GM18873 (cell line): ENCODE results near the gene RAPGEF6.
"Not testable (repeated sequence)": the region's sequence is repeated elsewhere in the genome, so short reads cannot be mapped to it uniquely, and the experiment has no call there.

Source experiments
- ATAC-seq: cut with Tn5 transposase; IDR thresholded peaks from one replicate; pipeline ENCODE4 v1.9.1; 2021; ENCODE audit warnings: mild to moderate bottlenecking, moderate library complexity, moderate number of reproducible peaks; ENCODE audit not compliant: unreplicated experiment, low FRiP score

The RAPGEF6 gene

GRCh38 chr5:131515348-131515747 is 119.7 kb downstream of the RAPGEF6 start:
- ATAC-seq = no peak

GRCh38 chr5:131514316-131515283 is 120.4 kb downstream of the RAPGEF6 start:
- no peak for ATAC-seq

GRCh38 chr5:131513780-131514179 is 121.2 kb downstream of the RAPGEF6 start:
- ATAC-seq = no peak

GRCh38 chr5:131511934-131512333 is 123.1 kb downstream of the RAPGEF6 start:
- ATAC-seq = no peak

GRCh38 chr5:131509801-131510200 is 125.2 kb downstream of the RAPGEF6 start:
- ATAC-seq = no peak

GRCh38 chr5:131505237-131505908 is 129.7 kb downstream of the RAPGEF6 start:
- ATAC-seq = no peak

- peak; percentile 92 for ATAC-seq
These were observed 138.7 kb downstream of the RAPGEF6 start for GRCh38 chr5:131496400-131496713.

GRCh38 chr5:131495536-131496399 is 139.3 kb downstream of the RAPGEF6 start:
- peak; percentile 13 for ATAC-seq

GRCh38 chr5:131491749-131492148 is 143.3 kb downstream of the RAPGEF6 start:
- no peak for ATAC-seq

- ATAC-seq = peak; percentile 88
These were observed 146.6 kb downstream of the RAPGEF6 start for GRCh38 chr5:131488463-131488862.

- ATAC-seq = not testable (repeated sequence)
These were observed 147.7 kb downstream of the RAPGEF6 start for GRCh38 chr5:131487371-131487770.

GRCh38 chr5:131482617-131483016 is 152.4 kb downstream of the RAPGEF6 start:
- ATAC-seq = no peak

GRCh38 chr5:131481569-131481968 is 153.5 kb downstream of the RAPGEF6 start:
- ATAC-seq = no peak

- no peak for ATAC-seq
These were observed 159.5 kb downstream of the RAPGEF6 start for GRCh38 chr5:131475541-131475941.

GRCh38 chr5:131473731-131474130 is 161.3 kb downstream of the RAPGEF6 start:
- no peak for ATAC-seq

GRCh38 chr5:131466171-131466766 is 168.8 kb downstream of the RAPGEF6 start:
- no peak for ATAC-seq

- no peak for ATAC-seq
These were observed 171.4 kb downstream of the RAPGEF6 start for GRCh38 chr5:131463656-131464055.

GRCh38 chr5:131462454-131462853 is 172.6 kb downstream of the RAPGEF6 start:
- ATAC-seq = no peak

GRCh38 chr5:131461742-131462141 is 173.3 kb downstream of the RAPGEF6 start:
- no peak for ATAC-seq

GRCh38 chr5:131460867-131461572 is 174.0 kb downstream of the RAPGEF6 start:
- ATAC-seq = no peak
